ENCODE measurements around the gene KEL.

KEL gene

DNA sequence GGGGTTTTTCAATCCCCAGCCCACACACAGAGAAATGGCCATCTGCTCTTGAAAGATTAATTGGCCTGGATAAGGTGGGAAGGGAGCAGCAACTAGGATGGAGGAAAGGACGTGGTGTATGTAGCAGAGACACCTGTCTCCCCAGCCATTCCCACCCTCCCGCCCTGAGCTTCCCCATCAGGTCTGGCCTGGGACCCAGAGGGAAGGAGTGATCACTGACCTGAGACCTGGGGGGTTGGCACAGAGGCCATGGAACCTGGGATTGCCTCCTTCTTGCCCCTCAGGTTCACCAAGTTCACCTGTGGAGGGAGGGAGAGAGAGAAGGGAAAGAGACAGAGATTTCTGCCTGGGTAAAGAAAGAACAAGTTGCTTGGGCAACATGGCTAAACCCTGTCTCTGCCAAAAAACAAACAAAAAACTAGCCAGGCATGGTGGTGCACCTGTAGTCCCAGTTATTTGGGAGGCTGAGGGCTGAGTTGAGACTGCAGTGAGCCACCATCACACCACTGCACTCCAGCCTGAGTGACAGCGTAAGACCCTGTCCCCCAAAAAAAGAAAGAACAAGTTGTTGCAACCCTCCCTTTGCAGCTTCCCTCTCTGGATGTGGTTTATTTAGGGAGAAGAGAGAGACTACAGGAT lies 65.3 kb downstream of the KEL start:
- no peak for DNase-seq

DNA sequence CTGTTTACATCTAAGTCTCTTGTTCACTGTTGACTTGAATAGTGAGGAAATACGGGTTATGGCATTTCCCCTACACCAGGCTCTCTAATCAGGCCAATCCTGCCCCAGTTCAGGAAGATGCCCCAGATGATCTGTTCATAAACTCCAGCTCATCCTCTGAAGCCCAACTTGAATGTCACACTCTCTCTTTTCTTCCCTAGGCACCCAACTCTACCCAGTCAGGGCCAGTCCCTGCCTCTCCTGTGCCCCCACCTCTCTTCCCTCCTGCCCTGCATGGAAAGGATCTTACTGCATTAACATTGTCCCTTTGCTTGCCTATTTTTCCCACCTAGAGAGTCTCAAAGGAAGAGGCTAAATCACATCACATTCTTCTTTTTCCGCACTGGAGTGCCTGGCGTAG lies 66.0 kb downstream of the KEL start:
- DNase-seq = no peak

DNA sequence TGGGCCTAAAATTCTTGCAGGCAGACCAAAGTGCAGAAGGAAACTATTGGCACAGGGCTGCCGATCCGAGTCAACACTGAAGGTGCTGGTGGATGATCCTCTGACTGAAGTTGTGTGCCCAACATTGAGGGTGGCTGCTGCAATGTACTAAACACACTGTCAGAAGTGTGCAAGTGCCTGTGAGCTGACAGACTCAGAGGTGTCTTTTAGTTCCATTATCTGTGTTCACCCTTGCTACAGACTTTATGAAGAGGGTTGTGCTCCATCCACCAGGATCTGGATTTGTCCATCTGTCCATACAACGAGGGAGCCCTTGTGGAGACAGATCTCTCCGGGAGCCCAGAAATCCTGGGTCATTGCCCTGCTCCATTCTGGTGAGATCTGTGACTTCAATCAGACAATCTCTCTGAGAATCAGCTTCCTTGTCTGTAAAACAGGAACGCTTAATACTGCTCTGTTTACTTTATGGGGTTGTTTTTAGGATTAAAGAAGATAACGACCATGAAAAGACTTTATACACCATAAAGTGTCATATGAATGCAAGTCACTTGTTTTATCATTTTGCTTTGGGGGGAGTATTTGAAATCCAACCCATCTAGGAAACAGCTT lies 67.1 kb downstream of the KEL start:
- no peak for DNase-seq

DNA sequence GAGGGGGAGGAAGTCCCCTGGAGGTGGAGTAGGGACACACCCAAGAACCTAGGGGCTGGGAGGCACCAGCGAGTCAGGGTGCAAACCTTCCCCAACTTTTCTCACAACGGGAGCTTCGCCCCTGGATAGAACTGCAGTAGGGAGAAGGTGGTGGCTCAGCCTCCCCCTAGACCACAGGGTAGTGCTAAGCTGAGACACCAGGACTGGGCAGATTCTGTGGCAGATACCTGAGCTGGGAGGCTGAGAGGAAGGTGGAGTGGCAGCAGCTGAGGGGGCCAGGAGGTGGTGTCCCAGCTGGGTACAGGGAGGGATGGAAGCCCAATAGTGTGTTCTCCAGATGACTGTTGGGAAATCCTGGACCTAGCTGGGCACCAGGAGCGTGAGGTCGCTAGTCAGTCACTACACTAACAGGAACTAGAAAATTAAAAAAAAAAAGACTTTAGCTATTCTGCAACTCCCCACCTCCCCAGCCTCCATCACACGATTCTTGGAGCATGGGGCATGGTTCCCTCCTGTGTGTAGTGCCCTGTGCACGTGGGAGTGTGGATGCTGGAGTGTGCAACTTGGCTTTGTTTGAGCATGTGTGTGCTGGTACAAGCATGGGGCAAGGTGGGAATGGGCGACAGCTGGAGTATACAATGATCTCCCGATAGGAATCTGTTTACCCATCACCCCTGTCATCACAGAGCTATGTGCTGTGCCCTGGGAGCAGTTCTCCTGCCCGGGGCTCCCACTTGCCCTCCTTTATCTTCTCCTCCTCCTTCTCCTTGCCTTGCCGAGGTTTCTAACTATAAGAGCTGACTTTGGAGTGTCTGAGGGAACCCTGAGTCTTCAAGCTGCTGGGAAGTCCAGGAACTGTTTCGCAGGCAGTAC lies 67.8 kb downstream of the KEL start:
- DNase-seq = no peak

DNA sequence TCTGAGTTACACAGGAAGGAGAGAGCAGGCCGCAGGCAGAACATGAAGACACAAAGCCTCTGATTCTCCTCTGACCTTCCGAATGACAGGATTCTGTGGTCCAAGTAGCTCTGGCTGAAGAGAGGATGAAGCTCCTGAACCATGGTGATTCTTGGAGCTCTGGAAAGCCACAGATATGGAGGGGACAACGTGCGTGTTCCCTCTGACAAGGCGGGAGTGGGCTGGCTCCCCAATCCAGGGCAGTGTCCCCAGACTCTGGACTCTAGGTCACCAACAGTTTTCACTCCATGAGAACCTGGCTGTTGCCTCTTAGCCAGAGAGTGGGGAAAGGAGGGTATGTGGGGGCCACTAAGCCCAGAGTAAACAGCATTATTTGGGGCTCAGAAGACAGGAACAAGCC lies 69.2 kb downstream of the KEL start:
- no peak for DNase-seq

DNA sequence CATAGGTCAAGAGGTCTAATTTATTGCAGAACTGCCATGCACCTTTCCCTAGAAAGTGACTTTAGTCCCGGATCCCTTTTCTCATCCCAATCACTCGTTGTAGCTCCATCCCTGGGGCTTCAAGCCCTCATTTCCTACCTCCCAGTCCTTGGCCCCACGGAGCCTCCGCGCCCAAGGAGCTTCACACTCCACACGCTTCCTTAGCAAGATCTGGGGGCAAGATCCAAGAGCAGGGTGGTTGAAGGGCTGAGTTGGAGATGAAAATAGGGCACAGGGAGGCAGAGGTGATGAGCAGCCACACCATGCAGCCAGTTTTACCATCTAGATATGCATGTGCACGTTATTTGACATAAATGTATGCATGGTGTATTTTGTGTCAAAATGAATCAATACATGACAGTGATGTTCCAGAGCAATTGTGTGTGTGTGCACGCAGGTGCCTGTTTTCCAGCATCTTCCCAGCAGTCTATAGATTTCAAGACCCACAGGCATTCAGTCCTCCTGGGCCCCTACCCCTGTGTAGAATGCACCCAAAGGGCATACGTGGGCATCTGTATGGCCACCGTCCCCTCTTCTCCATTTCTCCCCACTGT lies 70.6 kb downstream of the KEL start:
- no peak for DNase-seq
